Measurements from ENCODE around the gene IFNL4.
A peak's percentile ranks its signal among the peaks of the same experiment; 100 is the strongest.
"Not testable (repeated sequence)": the region's sequence is repeated elsewhere in the genome, so short reads cannot be mapped to it uniquely, and the experiment has no call there.

Gene IFNL4

DNA sequence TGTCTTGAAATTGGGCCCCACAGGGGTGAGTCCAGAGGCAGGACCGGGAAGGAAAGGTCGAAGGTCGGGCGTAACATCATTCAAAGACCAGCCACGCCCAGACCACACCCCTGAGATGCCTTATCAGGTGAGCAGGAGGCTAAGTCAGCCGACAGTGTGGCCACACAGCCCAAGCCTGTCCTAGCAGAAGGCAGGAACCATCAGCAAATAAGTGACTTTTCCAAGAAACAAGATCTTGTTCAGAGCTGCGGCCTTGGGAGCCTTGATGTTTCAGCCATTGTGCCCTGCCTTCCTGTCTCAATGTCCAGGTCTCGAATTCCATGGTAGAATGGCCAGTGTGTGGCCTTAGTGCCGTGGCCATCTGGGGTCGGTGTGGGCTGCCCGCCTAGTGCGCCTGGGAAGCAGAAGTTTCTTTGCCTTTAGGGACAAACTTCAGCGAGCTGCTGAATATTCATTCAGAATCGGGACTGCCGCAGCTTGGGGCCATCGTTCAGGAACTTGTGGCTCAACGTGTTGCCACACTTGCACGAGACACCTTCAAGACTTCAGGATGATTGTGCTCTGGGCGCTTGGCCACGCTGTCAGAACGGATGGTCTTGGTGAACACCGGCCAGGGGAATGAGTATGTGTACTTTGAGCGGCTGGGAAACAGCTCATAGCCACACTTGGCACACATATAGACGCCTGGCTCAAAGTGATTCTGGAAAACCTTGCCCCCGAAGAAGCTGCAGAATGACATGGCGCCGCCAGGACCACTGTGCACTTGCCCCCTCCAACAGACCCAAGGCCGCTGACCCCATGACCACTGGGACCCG lies 6.1 kb upstream of the IFNL4 start:
- DNase-seq = no peak

DNA sequence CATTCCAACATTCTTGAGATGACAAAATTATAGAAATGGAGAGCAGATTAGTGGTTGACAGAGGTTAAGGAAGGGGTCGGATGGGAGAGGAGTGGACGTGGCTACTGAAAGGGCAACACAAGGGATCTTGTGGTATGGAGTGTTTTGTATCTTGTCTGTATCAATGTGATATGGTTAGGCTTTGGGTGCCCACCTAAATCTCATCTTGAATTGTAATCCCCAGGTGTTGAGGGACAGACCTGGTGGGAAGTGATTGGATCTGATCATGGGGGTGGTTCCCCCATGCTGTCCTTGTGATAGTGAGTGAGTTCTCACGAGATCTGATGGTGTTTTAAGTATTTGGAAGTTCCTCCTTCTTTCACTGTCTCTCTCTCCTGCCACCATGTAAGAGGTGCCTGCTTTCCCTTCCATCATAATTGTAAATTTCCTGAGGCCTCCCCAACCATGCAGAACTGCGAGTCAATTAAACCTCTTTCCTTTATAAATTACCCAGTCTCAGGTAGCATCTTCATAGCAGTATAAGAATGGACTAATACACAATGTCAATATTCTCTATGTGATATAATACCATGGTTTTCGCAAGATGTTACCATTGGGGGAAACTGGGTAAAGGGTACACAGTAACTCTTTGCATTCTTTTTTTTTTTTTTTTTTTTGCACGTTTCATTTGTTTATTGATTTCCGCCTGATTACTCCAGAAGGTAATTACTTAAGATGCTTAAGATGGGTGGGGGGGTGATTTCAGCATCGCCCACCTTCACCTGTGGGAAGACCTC lies 4.9 kb upstream of the IFNL4 start:
- no peak for DNase-seq

DNA sequence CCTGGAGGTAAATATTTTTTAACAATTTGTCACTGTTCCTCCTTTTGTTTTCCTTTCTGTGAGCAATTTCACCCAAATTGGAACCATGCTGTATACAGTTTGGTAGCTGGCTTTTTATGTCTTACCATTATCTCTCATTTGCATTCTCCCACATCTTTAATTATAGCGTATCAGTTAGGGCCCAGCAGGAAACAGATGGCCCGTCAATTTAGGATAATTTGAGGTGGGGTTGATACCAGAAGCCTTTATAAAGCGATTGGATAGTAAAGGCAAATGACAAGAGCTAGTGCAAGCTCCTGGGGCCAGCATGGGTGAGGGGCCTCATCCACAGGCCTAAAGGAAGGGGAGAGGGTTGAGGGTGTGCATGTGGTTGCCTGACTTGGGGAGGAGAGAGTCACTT lies 3.8 kb upstream of the IFNL4 start:
- peak; percentile 83 for DNase-seq

DNA sequence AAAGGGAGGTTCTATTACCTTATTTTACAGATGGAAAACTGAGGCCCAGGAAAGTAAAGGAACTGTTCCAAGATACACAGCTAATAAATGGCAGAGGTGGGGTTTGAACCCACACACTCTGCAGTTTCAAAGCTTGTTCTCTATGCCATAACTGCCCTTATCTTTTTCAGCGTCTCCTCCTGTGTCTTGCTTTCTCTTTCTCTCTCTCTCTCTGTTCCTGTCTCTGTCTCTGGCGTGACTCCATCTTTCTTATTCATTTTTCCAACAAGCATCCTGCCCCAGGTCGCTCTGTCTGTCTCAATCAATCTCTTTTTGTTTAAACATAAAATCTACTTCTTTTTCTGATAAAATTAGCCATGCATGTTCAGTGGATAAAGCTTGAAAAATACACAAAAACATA lies 3.2 kb upstream of the IFNL4 start:
- no peak for DNase-seq

DNA sequence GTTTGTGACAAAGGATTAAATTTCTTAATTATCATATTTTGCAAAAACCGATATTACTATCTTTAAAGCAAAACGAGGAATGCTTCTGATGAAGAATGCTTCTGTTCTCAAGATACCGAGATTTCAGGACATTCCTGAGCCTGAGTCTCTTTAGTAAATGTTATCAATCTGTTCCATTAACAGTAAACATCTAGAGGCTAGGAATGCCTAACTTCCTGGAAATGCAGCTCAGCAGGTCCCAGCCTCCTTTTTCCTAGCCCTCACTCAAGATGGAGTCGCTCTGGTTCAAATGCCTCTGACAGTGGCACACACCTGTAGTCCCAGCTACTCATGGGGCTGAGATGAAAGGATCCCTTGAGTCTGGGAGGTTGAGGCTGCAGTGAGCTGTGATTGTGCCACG lies 2.4 kb upstream of the IFNL4 start:
- no peak for DNase-seq

DNA sequence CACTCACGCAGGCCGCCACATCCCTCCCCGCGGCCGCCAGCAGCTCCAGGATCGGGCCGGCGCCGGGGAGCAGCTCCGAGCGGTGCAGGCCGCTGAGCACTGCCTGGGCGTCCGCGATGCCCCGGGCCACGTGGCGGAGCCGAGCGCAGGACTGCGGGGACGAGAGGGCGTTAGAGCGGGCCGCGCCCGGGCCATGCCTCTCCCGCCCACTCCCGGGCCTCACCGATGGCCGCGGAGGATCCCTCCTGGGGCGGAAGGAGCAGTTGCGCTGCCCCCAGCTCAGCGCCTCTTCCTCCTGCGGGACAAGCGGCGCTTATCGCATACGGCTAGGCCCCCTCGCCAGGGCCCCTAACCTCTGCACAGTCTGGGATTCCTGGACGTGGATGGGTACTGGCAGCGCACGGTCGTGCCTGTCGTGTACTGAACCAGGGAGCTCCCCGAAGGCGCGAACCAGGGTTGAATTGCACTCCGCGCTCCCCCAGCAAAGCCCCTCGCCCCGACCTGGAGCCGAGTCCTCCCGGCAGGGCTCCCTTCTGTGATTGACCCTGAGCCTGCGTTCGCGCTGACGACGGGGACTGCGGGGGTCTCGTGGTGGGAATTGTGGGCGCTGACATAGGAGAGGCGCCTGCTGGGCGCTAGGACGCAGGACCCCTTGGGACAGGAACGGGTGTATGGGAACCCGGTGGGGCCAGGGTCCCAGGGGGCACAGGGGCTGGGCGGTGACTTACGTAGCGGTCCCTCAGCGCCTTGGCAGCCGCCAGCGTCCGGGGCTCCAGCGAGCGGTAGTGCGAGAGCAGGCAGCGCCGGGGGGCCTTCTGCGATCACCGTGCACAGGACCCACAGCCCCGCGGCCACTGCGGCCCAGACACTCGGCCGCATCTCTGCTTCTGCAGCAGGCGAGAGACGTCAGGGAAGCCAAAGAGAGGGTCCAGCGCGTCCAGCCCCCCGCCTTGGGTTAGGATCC lies 673 bp downstream of the IFNL4 start:
- no peak for DNase-seq

DNA sequence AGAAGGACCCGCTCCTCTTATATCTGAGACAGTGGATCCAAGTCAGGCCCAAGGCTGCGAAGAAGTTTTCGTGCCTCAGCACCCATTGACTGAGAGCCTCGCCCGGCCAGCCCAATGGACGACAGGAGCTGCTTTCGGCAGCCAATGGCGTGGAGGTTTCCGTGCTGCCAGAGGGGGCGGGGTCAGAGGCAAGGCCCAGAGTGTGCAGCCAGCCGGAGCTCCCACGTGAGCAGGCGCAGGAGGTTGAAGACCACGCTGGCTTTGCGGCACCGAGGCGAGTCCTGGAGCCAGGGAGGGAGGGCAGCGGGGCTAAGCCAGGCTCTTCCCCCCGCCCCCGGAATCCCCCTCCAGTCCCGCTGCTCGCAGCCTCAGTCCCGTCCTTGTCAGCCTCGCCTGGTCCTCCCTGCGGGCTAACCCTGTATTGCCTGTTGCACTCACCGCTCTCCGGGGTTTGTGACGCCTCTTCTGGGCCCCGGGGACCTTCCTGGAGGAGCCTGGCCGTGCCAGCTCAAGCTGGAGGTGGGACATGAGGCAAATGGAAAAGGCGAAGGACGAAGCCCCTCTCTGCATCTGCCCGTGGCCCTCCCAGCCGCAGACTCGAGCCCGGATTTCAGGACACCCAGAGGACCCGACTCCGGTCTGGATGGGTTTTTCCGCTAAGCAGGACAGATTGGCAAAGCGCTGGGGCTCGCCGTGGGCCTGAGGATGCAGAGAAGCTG lies 1.5 kb downstream of the IFNL4 start:
- peak; percentile 16 for DNase-seq

DNA sequence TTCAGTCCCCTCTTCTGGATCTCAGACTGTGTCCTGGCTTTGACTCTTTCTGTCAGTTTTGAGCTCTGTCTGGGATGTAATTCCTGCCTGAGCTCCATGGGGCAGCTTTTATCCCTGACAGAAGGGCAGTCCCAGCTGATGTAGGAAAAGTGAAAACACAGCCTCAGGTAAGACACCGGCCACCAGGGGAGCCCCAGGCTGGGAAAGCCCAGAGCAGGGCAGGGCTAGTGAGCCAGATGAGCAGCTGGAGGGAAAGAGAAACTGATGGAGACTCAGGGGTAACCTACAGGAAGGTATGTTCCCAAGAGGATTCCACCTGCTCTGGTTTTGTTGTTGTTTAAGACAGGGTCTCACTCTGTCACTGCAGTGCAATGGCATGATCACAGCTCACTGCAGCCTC lies 3.5 kb downstream of the IFNL4 start:
- not testable (repeated sequence) for DNase-seq

DNA sequence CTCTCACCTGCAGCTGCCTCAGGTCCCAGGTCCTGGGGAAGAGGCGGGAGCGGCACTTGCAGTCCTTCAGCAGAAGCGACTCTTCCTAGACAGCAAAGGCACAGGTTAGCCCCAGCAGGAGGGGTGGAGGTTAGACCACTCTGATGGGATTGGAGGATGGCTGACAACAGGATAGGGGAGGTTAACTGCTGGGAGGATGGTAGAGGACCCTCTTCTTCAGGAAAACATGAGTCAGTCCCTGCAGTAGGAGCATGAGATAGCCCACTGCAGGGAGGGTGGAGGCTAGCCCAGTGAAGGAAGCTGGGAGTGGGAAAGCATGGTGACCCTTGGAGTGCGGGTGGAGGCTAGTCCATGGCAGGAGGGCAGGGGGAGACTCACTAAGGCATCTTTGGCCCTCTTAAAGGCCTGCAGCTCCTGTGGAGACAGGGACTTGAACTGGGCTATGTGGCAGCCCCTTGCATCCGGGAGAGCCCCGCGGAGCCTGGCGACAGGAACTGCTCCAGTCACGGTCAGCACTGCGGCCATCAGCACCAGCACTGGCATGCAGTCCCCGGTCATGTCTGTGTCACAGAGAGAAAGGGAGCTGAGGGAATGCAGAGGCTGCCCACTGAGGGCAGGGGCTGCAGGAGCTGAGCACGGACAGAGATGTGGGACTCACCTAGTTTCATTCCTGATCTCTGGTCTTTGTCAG lies 4.1 kb downstream of the IFNL4 start, which contains the start of gene IFNL3:
IFNL3 (minus strand) TSS at position 597 of the 691 bp plus-strand sequence; CDS start at position 558, 39 bp downstream.
- not testable (repeated sequence) for DNase-seq

DNA sequence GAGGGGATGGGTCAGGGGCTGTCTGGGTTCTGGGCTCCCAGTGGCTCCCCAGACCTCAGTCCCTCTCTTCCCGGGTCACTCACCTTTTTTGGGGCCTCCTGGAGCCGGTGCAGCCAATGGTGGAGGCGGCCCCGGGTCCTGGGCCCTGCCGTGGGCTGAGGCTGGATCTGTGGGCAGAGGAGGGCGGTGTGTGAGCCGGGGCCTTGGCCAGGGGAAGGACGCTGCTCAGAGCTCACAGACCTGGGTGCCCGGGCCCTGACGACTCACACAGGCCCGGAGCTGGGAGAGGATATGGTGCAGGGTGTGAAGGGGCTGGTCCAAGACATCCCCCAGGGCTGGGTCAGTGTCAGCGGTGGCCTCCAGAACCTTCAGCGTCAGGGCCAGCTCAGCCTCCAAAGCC lies 4.9 kb downstream of the IFNL4 start:
- DNase-seq = not testable (repeated sequence)

DNA sequence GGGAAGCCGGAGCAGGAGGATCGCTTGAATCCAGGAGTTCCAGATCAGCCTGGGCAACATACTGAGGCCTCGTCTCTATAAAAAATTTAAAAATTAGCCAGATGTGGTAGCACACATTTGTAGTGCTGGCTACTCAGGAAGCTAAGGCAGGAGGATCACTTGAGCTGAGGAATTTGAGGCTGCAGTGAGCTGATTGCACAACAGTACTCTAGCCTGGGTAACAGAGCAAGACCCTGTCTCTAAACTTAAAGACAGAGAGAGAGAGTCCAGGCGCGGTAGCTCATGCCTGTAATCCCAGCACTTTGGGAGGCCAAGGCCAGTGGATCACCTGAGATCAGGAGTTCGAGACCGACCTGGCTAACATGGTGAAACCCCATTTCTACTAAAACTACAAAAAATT lies 8.2 kb downstream of the IFNL4 start:
- DNase-seq = no peak

DNA sequence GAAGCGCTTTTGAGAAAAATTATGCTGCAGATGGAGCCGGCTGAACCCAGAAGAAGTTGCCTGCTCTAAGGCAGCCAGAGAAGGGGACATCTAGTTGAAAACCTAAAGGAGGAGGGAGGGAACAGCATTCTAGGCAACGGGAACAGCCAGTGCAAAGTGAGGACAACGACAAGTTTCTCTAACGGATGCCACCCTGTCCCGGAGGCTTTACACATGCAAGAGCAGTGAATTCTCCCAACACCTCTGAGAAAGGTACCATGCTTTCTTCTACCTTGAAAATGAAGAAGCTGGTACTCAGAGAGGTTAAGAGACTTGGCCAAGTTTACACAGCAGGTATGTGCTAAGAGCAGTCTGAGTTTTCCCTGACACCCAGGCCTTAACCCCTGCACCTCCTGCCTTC lies 9.7 kb downstream of the IFNL4 start:
- no peak for DNase-seq

DNA sequence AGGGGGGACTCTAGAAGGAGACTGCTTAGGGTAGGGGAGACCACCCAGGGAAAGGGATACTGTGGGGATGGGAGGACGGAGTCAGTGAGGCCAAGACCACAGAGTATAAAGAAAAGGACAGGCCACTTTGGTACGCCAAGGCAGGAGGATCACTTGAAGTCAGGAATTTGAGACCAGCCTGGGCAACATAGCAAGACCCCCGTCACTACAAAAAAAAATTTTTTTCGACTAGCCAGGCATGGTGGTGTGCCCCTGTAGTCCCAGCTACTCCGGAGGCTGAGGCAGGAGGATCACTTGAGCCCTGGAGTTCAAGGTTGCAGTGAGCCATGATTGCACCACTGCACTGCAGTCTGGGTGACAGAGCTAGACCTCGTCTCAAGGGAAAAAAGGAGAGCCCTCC lies 10.4 kb downstream of the IFNL4 start:
- no peak for DNase-seq

DNA sequence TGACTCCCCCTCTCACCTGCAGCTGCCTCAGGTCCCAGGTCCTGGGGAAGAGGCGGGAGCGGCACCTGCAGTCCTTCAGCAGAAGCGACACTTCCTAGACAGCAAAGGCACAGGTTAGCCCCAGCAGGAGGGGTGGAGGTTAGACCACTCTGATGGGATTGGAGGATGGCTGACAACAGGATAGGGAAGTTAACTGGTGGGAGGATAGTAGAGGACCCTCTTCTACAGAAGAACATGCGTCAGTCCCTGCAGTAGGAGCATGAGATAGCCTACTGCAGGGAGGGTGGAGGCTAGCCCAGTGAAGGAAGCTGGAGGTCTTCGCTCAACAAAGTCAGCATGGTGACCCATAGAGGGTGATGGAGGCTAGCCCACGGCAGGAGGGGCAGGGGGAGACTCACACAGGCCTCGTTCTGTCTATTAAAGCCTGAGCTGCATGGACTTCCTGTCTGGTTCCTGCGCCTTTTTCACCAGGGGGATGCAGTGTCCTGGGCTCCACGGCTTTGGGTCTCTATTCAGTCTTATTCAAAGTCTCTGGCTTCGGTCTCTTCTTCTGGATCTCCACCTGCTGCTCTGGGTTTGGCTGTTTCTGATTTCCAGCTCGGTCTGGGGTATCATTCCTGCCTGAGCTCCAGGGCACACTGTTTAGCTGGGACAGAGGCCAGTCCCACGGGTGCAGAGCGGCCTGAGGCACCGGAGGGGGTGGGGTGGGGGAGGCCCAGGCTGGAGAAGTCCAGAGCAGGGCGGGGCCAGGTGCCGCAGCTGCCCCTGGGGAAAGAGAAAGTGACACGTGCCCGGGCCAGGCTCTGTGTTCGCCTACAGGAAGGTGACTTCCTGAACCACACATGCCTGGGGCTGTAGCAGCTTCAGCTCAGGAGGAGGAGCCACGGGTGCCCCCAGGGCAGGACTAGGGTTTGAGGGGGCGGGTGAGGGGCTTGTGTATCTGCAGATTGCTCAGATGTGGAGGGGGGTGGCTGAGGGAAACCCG lies 11.2 kb downstream of the IFNL4 start:
- DNase-seq = peak; percentile 47

DNA sequence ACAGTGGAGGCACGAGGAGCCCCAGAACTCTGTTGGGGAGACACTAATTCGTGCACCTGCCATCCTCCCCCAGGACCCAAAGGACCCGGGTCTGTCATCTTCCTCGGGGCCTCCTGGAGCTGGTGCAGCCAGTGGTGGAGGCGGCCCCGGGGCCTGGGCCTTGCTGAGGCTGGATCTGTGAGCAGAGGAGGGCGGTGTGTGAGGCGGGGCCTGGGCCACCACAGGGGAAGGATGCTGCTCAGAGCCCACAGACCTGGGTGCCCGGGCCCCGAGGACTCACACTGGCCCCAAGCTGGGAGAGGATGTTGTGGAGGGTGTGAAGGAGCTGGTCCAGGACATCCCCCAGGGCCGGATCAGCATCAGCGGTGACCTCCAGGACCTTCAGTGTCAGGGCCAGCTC lies 12.1 kb downstream of the IFNL4 start:
- no peak for DNase-seq

DNA sequence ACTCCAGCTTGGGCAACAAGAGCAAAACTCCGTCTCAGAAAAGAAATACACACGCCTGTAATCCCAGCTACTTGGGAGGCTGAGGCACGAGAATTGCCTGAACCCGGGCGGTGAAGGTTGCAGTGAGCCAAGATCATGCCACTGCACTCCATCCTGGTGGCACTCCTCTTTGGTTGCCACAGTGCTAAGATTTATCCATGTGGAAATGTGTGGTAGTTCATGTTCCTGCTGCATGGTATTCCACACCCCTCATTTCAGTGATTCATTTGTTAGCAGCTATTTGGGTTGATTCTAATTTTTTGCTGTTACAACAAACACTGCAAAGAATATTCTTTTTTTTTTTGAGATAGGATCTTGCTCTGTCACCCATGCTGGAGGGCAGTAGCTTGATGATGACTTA lies 15.9 kb downstream of the IFNL4 start:
- DNase-seq = no peak

DNA sequence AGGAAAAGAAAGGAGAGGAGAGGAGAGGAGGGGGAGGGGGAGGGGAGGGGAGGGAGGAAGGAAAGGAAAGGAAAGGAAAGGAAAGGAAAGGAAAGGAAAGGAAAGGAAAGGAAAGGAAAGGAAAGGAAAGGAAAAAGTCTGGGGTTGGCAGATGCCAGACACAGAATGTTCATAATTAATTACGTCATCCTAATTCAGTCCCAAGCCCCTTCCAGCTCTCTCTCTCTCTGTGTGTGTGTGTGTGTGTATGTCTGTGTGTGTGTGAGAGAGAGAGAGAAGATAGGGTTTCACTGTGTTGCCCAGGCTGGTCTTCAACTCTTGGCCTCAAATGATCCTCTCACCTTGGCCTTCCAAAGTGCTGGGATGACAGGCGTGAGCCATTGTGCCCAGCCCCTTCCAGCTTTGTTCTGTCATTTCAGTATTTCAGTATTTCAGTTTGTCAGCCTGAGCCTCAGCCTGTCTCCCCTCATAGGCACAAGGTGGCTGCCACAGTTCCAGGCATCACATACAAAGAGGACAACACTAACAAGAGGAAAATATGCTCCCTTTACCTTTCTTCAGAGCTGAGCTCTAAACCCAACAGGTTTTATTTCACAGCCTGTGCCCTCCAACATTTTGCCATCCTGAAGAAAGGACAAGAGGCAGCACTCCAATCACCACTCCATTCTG lies 18.4 kb downstream of the IFNL4 start:
- DNase-seq = no peak

DNA sequence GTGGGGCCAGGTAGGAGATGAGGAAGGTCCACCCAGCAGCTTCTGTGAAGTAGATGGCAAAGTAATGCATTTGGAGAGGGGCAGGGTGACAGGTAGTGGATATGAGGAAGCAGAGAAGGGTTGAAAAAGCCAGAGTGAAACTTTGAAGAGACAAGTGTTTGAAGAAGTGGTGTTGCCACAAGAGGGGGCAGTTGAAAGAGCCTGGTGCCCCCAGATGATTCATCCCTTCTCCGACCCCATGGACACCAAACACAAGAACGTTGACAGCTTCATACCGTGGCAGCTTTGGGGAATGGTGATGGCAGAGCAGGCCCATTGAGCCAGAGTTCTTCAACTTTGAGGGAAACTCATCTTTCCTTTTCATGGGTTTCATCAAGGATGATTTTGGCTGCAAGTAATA lies 23.7 kb downstream of the IFNL4 start:
- no peak for DNase-seq

DNA sequence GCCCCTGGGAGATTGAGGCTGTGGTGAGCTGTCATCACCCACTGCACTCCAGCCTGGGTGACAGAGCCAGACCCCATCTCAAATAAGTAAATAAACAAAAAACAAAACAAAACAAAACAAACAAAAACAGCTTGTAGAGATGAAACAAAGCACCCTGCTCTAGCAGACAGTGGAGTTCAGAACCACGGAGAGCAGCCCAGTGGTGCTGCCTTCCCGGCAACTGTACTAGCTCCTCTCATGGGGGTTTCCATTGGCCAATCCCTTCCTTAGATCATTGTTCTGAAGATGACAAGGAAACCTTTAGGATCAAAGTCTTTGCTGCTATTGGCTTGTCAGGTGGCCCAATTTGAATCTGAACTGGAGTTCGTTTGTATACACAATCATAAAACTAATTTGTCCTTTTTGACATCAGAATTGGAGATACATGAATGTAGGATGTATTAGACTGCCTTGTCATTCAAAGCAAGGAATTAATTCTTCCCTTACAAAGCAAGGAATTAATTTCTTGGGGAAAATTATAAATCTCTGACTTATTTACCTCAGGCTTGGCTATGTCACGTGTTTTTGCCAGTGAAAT lies 24.9 kb downstream of the IFNL4 start:
- no peak for DNase-seq
